Liver (tissue), 9 donors: ENCODE measurements around the gene EXD2. TPM values are rescaled to one million over a fixed set of nuclear protein-coding genes. Genes with fewer than 3 reads are reported as not detected.

Experiments used
- DNase-seq: peaks from one replicate; pipeline ENCODE4 v3.0.0-alpha.2; 2017; ENCODE audit warnings: low spot score
- H3K27ac ChIP-seq, 2 donors: one replicate each; pipeline ENCODE4 v1.7.0; 2013; ENCODE audit warnings: inconsistent platforms in 2 of 2, low read length in 2 of 2, control low read depth in 1 of 2, low read depth in 1 of 2, mild to moderate bottlenecking in 1 of 2
- H3K27me3 ChIP-seq, 4 donors: one replicate each; pipeline versions ENCODE4 v1.6.1 to v1.7.0; 2013; ENCODE audit warnings: low read length in 3 of 4, inconsistent platforms in 1 of 4, mild to moderate bottlenecking in 1 of 4, moderate library complexity in 1 of 4; ENCODE audit not compliant: control insufficient read depth in 4 of 4, insufficient read depth in 4 of 4
- H3K36me3 ChIP-seq, 4 donors: one replicate each; pipeline versions ENCODE4 v1.6.1 to v1.7.0; 2013; ENCODE audit warnings: low read length in 3 of 4, mild to moderate bottlenecking in 3 of 4, low read depth in 1 of 4, moderate library complexity in 1 of 4; ENCODE audit not compliant: control insufficient read depth in 4 of 4, insufficient read depth in 3 of 4
- H3K4me1 ChIP-seq, 4 donors: one replicate each; pipeline versions ENCODE4 v1.6.1 to v1.7.0; 2013; ENCODE audit warnings: low read length in 3 of 4, mild to moderate bottlenecking in 3 of 4, moderate library complexity in 1 of 4; ENCODE audit not compliant: control insufficient read depth in 4 of 4, insufficient read depth in 4 of 4
- H3K4me3 ChIP-seq, 3 donors: one replicate each; pipeline versions ENCODE4 v1.6.1 to v1.7.0; 2013; ENCODE audit warnings: low read length in 3 of 3, control low read depth in 1 of 3, low read depth in 1 of 3, mild to moderate bottlenecking in 1 of 3
- H3K9ac ChIP-seq, 2 donors: one replicate each; pipeline ENCODE4 v1.7.0; 2013; ENCODE audit warnings: low read length in 2 of 2, mild to moderate bottlenecking in 2 of 2, moderate library complexity in 2 of 2, control low read depth in 1 of 2, low read depth in 1 of 2
- H3K9me3 ChIP-seq, 4 donors: one replicate each; pipeline versions ENCODE4 v1.6.1 to v1.7.0; 2013; ENCODE audit warnings: low read length in 3 of 4; ENCODE audit not compliant: control insufficient read depth in 4 of 4
- EGR1 ChIP-seq, 2 donors: IDR thresholded peaks; 2 replicates each; pipeline ENCODE4 v1.6.1; 2016 to 2018; ENCODE audit warnings: antibody characterized with exemption in 2 of 2, low read depth in 2 of 2
- FOXA1 ChIP-seq: IDR thresholded peaks from 2 replicates; pipeline ENCODE4 v1.6.1; 2016; ENCODE audit warnings: antibody characterized with exemption
- FOXA2 ChIP-seq: IDR thresholded peaks from 2 replicates; pipeline ENCODE4 v1.6.1; 2016; ENCODE audit warnings: antibody characterized with exemption
- HNF4A ChIP-seq, 2 donors: conservative IDR thresholded peaks; 2 replicates each; pipeline ENCODE4 v1.6.1; 2016; ENCODE audit warnings: antibody characterized with exemption in 2 of 2, mild to moderate bottlenecking in 2 of 2
- HNF4G ChIP-seq: IDR thresholded peaks from 2 replicates; pipeline ENCODE4 v1.6.1; 2016; ENCODE audit warnings: antibody characterized with exemption
- JUND ChIP-seq, 2 donors: IDR thresholded peaks; 2 replicates each; pipeline ENCODE4 v1.6.1; 2016; ENCODE audit warnings: antibody characterized with exemption in 2 of 2
- NR2F2 ChIP-seq: IDR thresholded peaks from 2 replicates; pipeline ENCODE4 v1.6.1; 2016; ENCODE audit warnings: antibody characterized with exemption
- RXRA ChIP-seq, 2 donors: IDR thresholded peaks; 2 replicates each; pipeline ENCODE4 v1.6.1; 2017 to 2018; ENCODE audit warnings: antibody characterized with exemption in 2 of 2, mild to moderate bottlenecking in 1 of 2
- SP1 ChIP-seq: IDR thresholded peaks from 2 replicates; pipeline ENCODE4 v1.6.1; 2018; ENCODE audit warnings: antibody characterized with exemption, mild to moderate bottlenecking
- TAF1 ChIP-seq: conservative IDR thresholded peaks from 2 replicates; pipeline ENCODE4 v1.6.1; 2016; ENCODE audit warnings: antibody characterized with exemption, mild to moderate bottlenecking
- YY1 ChIP-seq: IDR thresholded peaks from 2 replicates; pipeline ENCODE4 v1.6.1; 2016; ENCODE audit warnings: antibody characterized with exemption, mild to moderate bottlenecking
- ZBTB33 ChIP-seq: IDR thresholded peaks from 2 replicates; pipeline ENCODE4 v1.6.1; 2016; ENCODE audit warnings: antibody characterized with exemption
- WGBS: extraction: QIAGEN DNeasy Blood & Tissue Kit; methylation state at CpG from one replicate; pipeline ENCODE4 v1.1.7; 2013; 5-methylcytosine and 5-hydroxymethylcytosine counted together
- polyA plus RNA-seq, 2 donors: library from polyadenylated mRNA; stranded (reverse) in 1 of 2; unstranded in 1 of 2; fragments of 200-250 nt in 1 of 2; fragments of >200 nt in 1 of 2; fragmentation: Nextera tagmentation in 1 of 2; extraction: Ambion mirVana in 1 of 2; gene quantifications; one replicate each; pipeline versions ENCODE4 v1.2.1 to v1.2.3, GENCODE V29; 2013 to 2015
- total RNA-seq, 2 donors: library from RNA; depleted of rRNA; stranded (reverse); fragments of >200 nt; gene quantifications; one replicate each; pipeline ENCODE4 v1.2.3, GENCODE V29; 2014
- TF ChIP-seq, protein P1 (sequence below): IDR thresholded peaks from 2 replicates; pipeline ENCODE4 v1.6.1; 2016; ENCODE audit warnings: antibody characterized with exemption
- TF ChIP-seq, protein P2 (sequence below): IDR thresholded peaks from 2 replicates; pipeline ENCODE4 v1.6.1; 2016; ENCODE audit warnings: antibody characterized with exemption
- TF ChIP-seq, protein P3 (sequence below): IDR thresholded peaks from 2 replicates; pipeline ENCODE4 v1.6.1; 2016; ENCODE audit warnings: antibody characterized with exemption, mild to moderate bottlenecking
- TF ChIP-seq, protein P4 (sequence below): fragments of 150-350 bp; IDR thresholded peaks from 2 replicates; pipeline ENCODE4 v1.5.1; 2017; ENCODE audit warnings: improper control_type of control experiment, low read depth, low read length; ENCODE audit not compliant: missing input control
- donor health status: healthy.
- donor health status: healthy.
- donor health status: healthy.
- donor health status: healthy.
- donor health status: healthy.

EXD2 gene
- total and polyA plus RNA-seq, 4 donors, result 4.7 to 8.8 (median 5.0) TPM

GRCh38 chr14:69224946-69225345 is 33.6 kb downstream of the EXD2 start:
- no peak for DNase-seq
- H3K4me3 ChIP-seq, result no peak overlapping the region
- no peaks in the 10 kb centered on the region for H3K27me3 ChIP-seq
- no peak overlapping the region for H3K9ac ChIP-seq
- no peak for TF ChIP-seq TAF1
- no peak for TF ChIP-seq HNF4G
- TF ChIP-seq FOXA1, result no peak
- TF ChIP-seq FOXA2, result no peak
- TF ChIP-seq, protein P1, sequence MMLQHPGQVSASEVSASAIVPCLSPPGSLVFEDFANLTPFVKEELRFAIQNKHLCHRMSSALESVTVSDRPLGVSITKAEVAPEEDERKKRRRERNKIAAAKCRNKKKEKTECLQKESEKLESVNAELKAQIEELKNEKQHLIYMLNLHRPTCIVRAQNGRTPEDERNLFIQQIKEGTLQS, result no peak
- TF ChIP-seq, protein P2, sequence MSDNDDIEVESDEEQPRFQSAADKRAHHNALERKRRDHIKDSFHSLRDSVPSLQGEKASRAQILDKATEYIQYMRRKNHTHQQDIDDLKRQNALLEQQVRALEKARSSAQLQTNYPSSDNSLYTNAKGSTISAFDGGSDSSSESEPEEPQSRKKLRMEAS, result no peak
- TF ChIP-seq, protein P3, sequence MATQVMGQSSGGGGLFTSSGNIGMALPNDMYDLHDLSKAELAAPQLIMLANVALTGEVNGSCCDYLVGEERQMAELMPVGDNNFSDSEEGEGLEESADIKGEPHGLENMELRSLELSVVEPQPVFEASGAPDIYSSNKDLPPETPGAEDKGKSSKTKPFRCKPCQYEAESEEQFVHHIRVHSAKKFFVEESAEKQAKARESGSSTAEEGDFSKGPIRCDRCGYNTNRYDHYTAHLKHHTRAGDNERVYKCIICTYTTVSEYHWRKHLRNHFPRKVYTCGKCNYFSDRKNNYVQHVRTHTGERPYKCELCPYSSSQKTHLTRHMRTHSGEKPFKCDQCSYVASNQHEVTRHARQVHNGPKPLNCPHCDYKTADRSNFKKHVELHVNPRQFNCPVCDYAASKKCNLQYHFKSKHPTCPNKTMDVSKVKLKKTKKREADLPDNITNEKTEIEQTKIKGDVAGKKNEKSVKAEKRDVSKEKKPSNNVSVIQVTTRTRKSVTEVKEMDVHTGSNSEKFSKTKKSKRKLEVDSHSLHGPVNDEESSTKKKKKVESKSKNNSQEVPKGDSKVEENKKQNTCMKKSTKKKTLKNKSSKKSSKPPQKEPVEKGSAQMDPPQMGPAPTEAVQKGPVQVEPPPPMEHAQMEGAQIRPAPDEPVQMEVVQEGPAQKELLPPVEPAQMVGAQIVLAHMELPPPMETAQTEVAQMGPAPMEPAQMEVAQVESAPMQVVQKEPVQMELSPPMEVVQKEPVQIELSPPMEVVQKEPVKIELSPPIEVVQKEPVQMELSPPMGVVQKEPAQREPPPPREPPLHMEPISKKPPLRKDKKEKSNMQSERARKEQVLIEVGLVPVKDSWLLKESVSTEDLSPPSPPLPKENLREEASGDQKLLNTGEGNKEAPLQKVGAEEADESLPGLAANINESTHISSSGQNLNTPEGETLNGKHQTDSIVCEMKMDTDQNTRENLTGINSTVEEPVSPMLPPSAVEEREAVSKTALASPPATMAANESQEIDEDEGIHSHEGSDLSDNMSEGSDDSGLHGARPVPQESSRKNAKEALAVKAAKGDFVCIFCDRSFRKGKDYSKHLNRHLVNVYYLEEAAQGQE, result no peak
- no peak for TF ChIP-seq SP1
- no peak for TF ChIP-seq ZBTB33
- TF ChIP-seq YY1, result no peak
- TF ChIP-seq JUND (IDR thresholded peaks at IDR 0.05), result no peak
- no peak for TF ChIP-seq RXRA (IDR thresholded peaks at IDR 0.05)
- no peak for TF ChIP-seq HNF4A (conservative IDR thresholded peaks at IDR 0.05)
- H3K4me1 ChIP-seq, result no peaks in the 10 kb centered on the region
- 96% methylated on average over 4 of the region's 4 CpGs for WGBS
- H3K36me3 ChIP-seq, result peaks cover 0 to 8% (median 3%) of the 10 kb centered on the region in 4 donors
- no peaks in the 10 kb centered on the region for H3K9me3 ChIP-seq
- no peak overlapping the region for H3K27ac ChIP-seq

- Histone ChIP-seq H3K36me3 (peaks cover 0 to 12% (median 6%) of the 10 kb centered on the region in 4 donors), H3K27me3 (no peaks in the 10 kb centered on the region), H3K27ac (no peak overlapping the region), H3K9me3 (no peaks in the 10 kb centered on the region), H3K9ac (no peak overlapping the region), H3K4me3 (no peak overlapping the region), H3K4me1 (no peaks in the 10 kb centered on the region)
- DNase-seq, result no peak
- 81% methylated on average over 9 of the region's 9 CpGs for WGBS
- no peak for TF ChIP-seq YY1
- no peak for TF ChIP-seq ZBTB33
- TF ChIP-seq, protein P1, result no peak
- no peak for TF ChIP-seq FOXA2
- TF ChIP-seq, protein P4, sequence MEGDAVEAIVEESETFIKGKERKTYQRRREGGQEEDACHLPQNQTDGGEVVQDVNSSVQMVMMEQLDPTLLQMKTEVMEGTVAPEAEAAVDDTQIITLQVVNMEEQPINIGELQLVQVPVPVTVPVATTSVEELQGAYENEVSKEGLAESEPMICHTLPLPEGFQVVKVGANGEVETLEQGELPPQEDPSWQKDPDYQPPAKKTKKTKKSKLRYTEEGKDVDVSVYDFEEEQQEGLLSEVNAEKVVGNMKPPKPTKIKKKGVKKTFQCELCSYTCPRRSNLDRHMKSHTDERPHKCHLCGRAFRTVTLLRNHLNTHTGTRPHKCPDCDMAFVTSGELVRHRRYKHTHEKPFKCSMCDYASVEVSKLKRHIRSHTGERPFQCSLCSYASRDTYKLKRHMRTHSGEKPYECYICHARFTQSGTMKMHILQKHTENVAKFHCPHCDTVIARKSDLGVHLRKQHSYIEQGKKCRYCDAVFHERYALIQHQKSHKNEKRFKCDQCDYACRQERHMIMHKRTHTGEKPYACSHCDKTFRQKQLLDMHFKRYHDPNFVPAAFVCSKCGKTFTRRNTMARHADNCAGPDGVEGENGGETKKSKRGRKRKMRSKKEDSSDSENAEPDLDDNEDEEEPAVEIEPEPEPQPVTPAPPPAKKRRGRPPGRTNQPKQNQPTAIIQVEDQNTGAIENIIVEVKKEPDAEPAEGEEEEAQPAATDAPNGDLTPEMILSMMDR, result no peak
- no peak for TF ChIP-seq NR2F2
- no peak for TF ChIP-seq FOXA1
- no peak for TF ChIP-seq JUND (IDR thresholded peaks at IDR 0.05)
- TF ChIP-seq EGR1 (IDR thresholded peaks at IDR 0.05; ENCODE audit: low read depth in 2 of 2), result no peak
- no peak for TF ChIP-seq SP1
Measured at GRCh38 chr14:69226178-69226577, 34.9 kb downstream of the EXD2 start.
